ENCODE results near the gene TBC1D13.

GRCh38 chr9:128818839-128819715 is 32.0 kb downstream of the TBC1D13 start:
- TF ChIP-seq EZH2 (IDR thresholded peaks at IDR 0.05; ENCODE audit: borderline replicate concordance, low read length) (no peak), CTCF (IDR thresholded peaks at IDR 0.05; ENCODE audit: low read length) (no peak)

All from OCI-LY1 (cell line).